Kasumi-1 (cell line): ENCODE measurements around the gene ST3GAL3.

Source experiments
- DNase-seq, 2 experiments: peaks; one replicate each; lab custom pipeline; 2025; lab: John Stamatoyannopoulos, UW

Gene ST3GAL3

GRCh38 chr1:43878854-43879253, 171.5 kb downstream of the ST3GAL3 start:
- DNase-seq = no peak

- no peak for DNase-seq
These were observed 172.1 kb downstream of the ST3GAL3 start for GRCh38 chr1:43879414-43879813.

GRCh38 chr1:43879996-43880395, 172.7 kb downstream of the ST3GAL3 start:
- no peak for DNase-seq

DNA sequence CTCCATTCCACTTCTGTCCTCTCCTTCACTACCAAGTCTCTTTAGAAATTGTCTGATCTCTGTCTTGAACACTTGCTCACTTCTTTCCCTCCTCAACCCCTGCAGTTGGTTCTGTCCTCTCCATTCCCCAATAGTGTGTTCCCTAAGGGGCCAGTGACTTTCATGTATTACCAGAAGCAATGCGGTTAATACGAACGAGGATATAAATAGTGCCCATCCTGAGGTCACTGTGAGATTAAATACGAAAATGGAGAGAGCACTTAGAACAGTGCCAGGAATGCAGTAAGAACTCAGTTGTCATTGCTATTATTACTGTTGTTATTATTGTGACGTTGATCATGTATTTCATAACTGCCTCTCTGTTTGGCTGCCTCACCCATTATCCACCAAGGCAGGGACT, 173.3 kb downstream of the ST3GAL3 start:
- DNase-seq = no peak

DNA sequence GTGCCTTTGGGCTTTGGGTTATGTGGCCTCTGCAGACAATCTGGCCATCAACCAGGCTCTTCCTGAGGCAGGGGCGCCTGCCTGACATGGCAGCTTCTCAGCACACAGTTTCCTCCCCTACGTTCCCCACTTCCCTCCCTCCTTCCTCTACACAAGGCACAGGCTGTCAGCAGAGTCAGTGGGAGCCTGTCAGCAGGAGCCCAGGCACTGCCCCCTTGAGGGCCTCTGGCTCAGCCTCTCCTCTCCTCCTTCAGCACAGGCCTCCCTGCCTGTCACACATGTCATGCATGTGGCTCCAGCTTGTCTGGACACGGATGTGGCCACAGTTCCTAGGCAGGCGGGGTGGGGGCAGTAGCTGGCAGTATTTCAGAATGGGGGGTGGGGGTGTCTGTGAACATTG, 174.1 kb downstream of the ST3GAL3 start:
- DNase-seq = peak; percentile 89 to 92

DNA sequence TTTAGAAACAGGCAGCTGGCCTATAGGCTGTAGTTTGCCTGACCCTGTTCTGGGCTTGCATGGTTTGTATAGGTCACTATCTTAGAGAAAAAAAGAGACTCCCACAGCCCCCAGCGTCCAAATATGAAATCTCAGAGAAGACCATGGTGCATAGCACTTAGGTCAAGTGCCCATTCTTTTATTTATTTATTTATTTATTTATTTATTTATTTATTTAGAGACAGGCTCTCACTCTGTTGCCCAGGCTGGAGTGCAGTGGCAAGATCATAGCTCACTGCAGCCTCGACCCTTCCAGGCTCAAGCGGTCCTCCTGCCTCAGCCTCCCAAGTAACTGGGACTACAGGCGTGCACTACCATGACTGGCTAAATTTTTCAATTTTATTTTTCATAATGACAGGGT, 175.4 kb downstream of the ST3GAL3 start:
- DNase-seq = no peak

- DNase-seq = no peak
These were observed 176.0 kb downstream of the ST3GAL3 start for GRCh38 chr1:43883321-43883720.

DNA sequence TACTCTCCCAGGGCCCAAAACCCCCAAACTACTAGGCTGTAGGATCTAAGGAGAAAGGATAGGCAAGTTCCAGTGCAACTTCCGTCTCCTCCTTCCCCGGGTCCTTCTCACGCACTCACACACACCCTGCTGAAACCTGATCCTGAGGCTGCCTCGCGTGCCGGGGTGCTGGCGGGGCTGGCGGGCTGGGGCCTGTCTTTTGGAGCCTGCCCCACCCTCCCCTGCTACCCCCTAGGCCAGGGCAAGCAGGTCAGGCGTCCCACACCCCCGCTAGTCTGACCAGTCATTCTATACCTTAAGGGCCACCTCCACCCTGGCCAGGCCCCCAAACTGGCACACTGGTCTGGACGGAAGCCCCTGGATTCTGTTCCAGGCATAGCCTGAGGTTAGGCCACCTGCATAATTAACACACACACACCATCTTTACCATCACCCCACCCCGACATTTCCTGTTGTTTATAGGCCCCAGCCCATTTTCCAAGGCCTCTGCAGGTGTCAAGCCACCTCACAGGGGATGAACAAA, 178.0 kb downstream of the ST3GAL3 start:
- no peak for DNase-seq

GRCh38 chr1:43887748-43888147, 180.4 kb downstream of the ST3GAL3 start:
- DNase-seq = no peak

GRCh38 chr1:43890815-43891214, 183.5 kb downstream of the ST3GAL3 start:
- no peak for DNase-seq

GRCh38 chr1:43893006-43893405, 185.7 kb downstream of the ST3GAL3 start:
- no peak for DNase-seq

GRCh38 chr1:43898981-43899380, 191.6 kb downstream of the ST3GAL3 start:
- no peak for DNase-seq

DNA sequence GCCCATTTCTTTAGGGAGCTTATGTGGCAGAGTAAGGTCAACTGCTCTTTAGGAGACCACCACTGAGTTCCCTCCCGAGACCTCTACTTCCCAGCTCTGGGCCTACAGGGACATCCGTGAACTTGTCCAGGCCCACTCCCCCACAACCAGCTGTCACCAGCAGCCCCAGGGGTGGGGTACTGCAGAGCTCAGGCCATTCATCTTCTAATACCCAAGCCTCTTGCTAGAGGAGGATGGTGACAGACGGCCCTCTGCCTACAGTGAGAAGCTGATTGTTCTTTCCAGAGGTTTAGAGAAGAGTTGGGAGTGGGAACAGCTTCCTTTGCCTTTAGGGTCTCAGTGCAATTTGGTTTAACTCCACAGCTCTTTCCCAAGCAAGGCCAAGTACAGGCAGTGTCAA, 193.1 kb downstream of the ST3GAL3 start:
- DNase-seq = no peak

DNA sequence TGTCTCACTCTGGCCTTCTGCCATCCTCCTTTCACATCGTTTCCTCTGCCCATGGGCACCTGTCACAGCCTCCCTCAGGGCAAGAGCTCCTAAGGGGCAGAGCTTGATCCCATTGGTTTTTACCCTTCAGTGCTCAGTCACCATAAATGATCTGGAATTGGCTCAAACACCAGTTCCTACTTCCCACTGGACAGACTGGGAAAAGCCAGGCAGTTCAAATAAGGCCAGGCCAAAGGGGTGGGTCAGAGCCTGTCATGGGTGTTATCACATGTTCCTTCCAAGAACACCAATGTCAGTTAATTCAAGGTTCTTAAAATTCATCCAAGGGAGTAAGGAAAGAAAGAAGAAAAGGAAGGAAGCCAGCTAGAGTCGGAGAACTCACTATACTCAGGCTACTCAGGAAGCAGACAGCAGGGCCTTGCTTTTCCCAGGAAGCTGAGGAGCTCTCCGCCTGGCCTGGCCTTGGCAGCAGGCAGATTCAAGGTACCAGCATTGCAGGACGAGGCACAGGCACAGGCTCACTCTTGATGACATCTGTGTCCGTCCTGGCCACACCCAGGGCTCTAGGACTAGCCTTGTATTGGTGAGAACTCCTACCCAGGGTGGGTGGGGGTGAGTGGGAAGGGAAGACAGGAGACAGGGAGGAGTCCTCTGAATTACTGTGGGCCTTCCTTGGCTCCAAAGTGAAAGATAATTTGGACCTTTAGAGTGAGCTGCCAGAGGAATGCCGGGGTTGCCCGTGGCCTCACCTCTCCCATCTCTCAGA, 194.0 kb downstream of the ST3GAL3 start:
- no peak for DNase-seq

DNA sequence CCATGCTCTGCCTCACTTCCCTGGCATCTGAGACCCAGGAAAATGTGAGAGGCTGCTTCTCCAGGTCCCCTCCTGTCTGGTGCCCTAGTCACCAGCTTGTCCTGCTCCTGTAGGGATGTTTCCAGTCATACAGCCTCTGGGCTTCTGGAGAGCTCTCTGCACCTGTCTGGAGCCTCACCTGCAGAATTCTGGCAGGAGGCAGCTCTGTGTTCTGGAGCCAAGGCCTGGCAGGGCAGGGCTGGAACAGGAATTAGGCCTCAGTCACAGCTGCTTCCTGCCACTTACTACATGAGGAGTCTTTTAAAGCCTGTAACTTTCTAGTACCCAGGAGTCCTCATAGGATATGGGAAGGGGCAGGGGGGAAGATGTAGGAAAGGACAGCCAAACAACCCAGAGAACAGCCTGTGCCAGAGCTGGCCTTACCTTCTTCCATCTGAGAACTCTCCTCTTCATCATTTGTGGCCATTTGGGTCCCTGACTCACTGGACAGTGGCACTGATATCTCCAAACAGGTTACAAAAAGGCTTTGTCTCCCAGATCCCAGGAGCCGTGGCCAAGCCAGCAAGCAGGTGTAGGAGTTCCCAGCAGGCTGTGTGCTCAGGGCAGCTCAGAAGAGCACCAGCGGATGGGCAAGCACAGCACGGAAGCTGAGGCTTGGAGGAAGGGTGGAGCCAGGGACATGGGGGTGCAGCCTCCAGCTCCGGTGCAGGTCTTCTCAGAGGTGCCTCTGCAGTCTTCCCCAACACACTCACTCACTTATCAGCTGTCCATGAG, 194.9 kb downstream of the ST3GAL3 start:
- no peak for DNase-seq

GRCh38 chr1:43904660-43905551, 197.6 kb downstream of the ST3GAL3 start:
- DNase-seq = no peak

DNA sequence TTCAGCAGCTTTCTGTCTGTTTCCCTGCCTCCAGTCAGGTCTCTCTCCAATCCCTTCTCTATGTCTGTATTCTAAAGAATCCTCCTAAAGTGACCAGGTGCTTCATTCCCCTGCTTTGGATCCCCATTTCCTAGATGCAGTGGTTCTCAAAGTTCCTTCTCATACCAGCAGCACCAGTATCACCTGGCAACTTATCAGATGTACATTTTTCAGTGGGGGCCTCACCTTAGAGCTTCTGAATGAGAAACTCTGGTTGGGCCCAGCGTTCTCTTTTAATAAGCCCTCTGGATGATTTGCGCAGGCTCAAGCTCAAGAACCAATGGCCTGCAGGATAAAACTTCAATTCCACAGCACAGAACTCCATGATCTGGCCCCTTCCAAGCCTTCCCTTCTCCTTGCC, 200.9 kb downstream of the ST3GAL3 start:
- DNase-seq = no peak

- no peak for DNase-seq
These were observed 201.5 kb downstream of the ST3GAL3 start for GRCh38 chr1:43908858-43909257.

GRCh38 chr1:43910343-43910742, 203.0 kb downstream of the ST3GAL3 start:
- DNase-seq = no peak

DNA sequence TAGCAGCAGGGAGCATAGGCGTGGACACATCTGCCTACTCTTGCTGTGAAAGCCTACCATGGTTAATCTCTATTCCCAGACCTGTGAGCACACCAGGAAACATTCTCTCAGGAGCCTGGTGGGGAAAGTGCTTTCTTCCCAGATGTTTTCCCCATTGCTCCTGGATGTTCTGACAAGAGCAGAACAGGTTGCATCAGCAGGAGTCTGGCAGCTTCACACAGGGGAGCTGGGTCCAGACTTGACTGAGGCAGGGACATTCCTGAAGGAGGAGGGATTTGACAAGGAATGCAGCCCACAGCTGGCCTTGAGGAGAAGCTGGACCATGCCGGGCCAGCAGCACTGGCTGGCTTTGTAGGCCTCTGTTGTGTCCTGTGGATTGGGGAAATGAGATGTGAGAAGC, 205.3 kb downstream of the ST3GAL3 start:
- DNase-seq = no peak

GRCh38 chr1:43913051-43913501, 205.7 kb downstream of the ST3GAL3 start:
- no peak for DNase-seq
